ENCODE data around the gene KIFAP3.
"Not testable (repeated sequence)": the region's sequence is repeated elsewhere in the genome, so short reads cannot be mapped to it uniquely, and the experiment has no call there.

KIFAP3 gene

DNA sequence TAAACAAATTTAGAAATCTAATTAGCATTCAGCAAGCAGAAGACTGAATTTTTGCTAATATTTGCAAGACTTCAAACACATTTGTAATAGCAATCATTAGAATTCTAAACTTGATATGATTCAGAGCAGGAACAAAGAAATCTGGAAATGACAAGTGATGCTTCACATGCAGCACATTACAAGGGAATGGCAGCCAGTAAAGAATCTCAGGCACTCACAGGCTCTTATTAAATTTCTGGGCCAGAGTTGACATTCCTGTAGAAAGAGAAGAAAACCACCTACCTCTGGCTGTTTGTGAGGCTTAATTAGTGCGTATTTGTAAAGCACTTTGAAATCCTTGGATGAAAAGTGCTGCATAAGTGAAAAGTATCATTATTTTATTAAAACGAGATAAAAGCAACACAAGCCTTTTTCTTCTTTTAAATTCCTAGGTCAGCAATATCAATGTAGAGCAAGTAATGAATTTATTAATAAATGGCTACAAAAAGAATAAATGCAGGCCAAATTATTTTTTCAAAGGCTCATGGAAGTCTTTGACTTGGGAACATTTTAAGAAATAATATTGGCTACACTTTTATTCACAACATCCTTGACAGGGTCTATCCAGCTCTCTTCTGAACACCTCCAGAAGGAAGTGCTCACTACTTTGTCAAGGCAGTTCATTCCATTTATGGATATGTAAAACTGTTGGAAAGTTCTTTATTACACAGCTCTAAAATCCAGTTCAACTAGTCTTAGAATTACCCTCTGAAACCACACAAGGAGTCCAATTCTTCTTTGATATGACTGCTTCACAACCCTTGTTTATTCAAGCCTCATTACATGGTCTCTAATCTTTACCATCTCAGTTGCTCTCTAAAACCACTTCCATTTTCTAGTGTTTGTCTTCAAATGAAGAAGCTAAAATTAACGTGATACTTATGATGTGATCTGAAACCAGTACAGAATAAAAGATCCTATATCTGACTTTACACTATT, 148.7 kb downstream of the KIFAP3 start:
- no peak for DNase-seq (ENCODE audit: low read depth in 2 of 3, low spot score in 2 of 3)

- DNase-seq (ENCODE audit: low read depth in 2 of 3, low spot score in 2 of 3), result no peak
Measured at GRCh38 chr1:169924829-169925228, 149.7 kb downstream of the KIFAP3 start.

DNA sequence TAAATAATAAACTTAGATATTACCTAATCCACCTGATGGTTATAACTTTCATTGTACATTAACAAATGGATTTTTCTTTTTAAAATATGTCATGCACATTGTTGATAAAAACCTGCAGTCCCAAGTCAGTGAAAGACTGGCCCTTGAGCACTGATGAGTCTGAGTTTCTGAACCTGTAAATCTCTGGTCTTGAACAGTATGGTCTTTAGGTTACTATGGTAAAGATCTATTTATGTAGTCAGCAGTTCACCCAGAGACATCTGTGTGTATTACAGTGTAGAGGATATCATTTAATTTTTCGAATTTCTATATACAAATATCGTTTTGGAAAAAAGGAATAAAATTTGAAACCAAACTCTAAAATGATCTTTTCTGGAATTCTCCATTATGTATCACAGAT, 150.4 kb downstream of the KIFAP3 start:
- no peak for DNase-seq (ENCODE audit: low read depth in 2 of 3, low spot score in 2 of 3)

GRCh38 chr1:169921080-169921479, 153.4 kb downstream of the KIFAP3 start:
- no peak for DNase-seq (ENCODE audit: low read depth in 2 of 3, low spot score in 2 of 3)

DNA sequence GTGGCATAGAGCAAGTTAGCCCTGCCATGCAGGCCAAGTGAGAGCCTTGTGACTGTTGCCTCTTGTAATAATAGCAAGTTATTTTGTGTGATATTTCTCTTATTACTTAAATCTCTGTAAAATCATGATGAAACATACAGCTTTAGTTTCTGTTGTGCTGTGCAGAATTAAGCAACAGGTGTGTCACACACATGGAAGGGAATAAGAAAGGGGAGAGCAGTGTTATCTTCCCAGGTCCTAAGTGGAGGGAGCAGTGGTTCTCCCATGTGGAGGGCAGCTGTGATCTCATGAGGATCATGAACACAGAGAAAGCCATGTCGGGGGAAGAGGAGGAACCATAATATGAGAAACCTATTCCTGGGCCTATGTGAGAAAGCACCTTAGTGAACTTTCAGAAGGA, 155.6 kb downstream of the KIFAP3 start:
- DNase-seq (ENCODE audit: low read depth in 2 of 3, low spot score in 2 of 3), result no peak

- DNase-seq (ENCODE audit: low read depth in 2 of 3, low spot score in 2 of 3), result not testable (repeated sequence)
Measured at GRCh38 chr1:169918220-169918619, 156.3 kb downstream of the KIFAP3 start.

- DNase-seq (ENCODE audit: low read depth in 2 of 3, low spot score in 2 of 3), result no peak
Measured at GRCh38 chr1:169915150-169915549, 159.3 kb downstream of the KIFAP3 start.

- DNase-seq (ENCODE audit: low read depth in 2 of 3, low spot score in 2 of 3), result no peak
Measured at GRCh38 chr1:169914531-169914930, 160.0 kb downstream of the KIFAP3 start.

- no peak for DNase-seq (ENCODE audit: low read depth in 2 of 3, low spot score in 2 of 3)
Measured at GRCh38 chr1:169909499-169909898, 165.0 kb downstream of the KIFAP3 start.

GRCh38 chr1:169906938-169907337, 167.6 kb downstream of the KIFAP3 start:
- no peak for DNase-seq (ENCODE audit: low read depth in 2 of 3, low spot score in 2 of 3)

GRCh38 chr1:169904834-169905233, 169.7 kb downstream of the KIFAP3 start:
- no peak for DNase-seq (ENCODE audit: low read depth in 2 of 3, low spot score in 2 of 3)

DNA sequence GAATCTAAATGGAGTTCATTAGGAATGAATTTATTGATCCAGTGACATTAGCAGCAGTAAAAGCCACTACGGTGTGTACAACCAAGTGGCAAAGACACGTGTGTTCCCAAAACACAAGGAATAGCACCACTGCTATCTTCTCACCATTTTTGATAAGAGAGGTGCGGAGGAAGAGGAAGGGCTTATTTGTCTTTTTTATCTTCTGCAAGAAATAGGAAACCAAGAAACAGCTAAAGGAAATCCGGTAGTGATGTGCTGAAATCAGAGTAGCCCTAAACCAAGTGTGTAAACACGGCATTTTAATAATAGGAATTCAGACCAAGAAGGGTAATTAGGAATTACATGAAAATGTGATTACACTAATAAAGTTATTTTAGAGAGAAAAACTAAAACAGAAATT, 171.7 kb downstream of the KIFAP3 start:
- DNase-seq (ENCODE audit: low read depth in 2 of 3, low spot score in 2 of 3), result no peak

- DNase-seq (ENCODE audit: low read depth in 2 of 3, low spot score in 2 of 3), result no peak
Measured at GRCh38 chr1:169901115-169901514, 173.4 kb downstream of the KIFAP3 start.

GRCh38 chr1:169900571-169900970, 173.9 kb downstream of the KIFAP3 start:
- no peak for DNase-seq (ENCODE audit: low read depth in 2 of 3, low spot score in 2 of 3)

DNA sequence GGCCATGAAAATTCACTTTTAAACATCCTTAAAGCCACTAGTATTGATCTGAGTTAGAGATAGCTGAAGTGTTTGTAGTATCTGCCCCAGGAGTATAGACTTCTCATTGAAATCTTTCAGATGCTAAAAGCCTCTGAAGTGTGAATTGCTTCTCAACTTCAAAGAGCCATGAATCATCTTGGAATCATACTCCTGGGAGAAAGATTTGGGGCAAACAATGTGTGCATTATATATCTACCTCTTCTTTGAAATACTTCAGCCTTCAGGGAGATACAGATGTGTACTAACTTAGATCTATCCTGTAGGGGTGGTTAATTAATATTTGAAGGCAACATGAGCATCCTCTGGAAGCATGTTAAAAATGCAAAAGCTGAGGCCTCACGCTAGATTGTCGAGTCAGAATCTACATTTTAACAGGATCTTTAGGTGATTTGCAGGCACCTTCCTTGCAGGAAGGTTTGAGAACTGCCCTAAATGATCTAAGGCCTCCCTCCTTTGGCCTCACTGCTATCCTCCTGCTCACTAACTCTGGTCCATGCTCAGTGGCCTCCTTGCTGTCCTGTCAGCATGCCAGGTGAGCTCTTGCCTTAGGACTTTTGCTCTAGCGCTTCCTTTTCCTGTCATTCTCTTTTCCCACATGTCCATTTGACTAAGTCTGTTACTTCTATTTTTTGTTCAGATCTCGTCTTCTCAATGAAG, 174.8 kb downstream of the KIFAP3 start:
- DNase-seq (ENCODE audit: low read depth in 2 of 3, low spot score in 2 of 3), result no peak

DNA sequence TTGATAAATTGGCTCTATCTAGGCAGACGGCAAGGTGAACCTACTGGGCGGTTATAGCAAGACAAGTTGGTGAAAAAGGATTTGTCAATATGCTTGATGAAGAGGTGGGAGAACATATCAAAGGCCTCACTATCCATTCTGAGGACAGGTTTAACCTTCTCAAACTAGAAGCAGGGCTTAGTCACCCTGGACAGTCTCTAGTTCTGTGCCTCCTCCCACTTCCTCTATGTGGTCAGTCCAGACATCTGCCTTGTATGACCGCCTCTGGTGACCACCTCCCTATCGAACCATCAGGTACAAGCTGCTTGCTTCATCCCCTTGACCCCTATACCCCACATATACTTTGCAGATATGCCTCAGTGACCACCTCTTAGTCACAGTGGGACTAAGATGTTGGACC, 178.5 kb downstream of the KIFAP3 start:
- DNase-seq (ENCODE audit: low read depth in 2 of 3, low spot score in 2 of 3), result no peak

GRCh38 chr1:169894424-169895145, 179.9 kb downstream of the KIFAP3 start:
- DNase-seq (ENCODE audit: low read depth in 2 of 3, low spot score in 2 of 3), result no peak

DNA sequence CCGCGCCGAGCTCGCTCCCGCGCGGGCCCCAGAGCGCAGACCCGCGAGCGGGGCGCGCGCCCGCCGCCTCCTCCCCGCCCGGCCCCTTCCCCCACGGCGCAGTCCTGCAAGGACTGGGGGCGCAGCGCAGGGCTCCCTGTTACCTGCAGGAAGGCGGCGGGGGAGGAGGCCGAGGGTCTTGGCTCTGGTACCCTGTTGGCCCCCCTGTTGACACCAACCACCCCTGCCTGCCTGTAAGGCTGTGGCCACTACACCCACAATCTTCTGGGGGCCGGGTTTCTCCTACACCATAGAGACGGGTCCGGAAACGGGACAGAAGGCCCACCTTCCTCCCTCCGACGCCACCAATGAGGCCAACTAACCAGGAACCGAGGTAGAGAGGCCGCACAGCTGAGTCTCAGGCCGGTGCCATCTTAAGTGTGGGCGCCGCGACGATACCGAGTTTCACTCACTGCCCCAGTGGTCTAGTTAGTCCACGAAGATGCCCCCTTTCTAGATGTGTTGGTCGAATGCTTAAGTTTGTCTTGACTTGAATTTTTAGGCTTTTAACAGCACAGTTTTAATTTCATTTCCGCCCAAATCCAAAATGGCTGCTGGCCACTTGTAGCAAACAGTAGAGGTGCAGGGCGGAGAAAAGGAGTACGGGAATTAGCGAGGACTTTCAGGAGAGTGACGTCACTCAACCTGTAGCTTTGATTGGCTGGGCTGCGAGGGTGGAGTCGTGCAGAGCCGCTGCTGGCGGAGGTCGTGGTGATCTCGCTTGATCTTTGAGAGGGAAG, 180.7 kb downstream of the KIFAP3 start, which contains the start of gene SCYL3:
SCYL3 (minus strand) TSS at position 252 of the 779 bp plus-strand sequence. CDS start 5,056 bp downstream, outside the sequence.
- DNase-seq (ENCODE audit: low read depth in 2 of 3, low spot score in 2 of 3), result peak; percentile 68 to 74 (median 69)

- DNase-seq (ENCODE audit: low read depth in 2 of 3, low spot score in 2 of 3), result peak in 1 of 3 experiments; percentile 4
Measured at GRCh38 chr1:169892927-169893644, 181.4 kb downstream of the KIFAP3 start.
